ENCODE data around the gene KCTD17. TPM values are rescaled to one million over a fixed set of nuclear protein-coding genes. Genes with fewer than 3 reads are reported as not detected.

KCTD17 gene
- total and polyA plus RNA-seq, 3 experiments from 2014 or later = 12.9 to 44.8 (median 40.8) TPM

- Mint-ChIP-seq H3K4me3 (no peak overlapping the region), H3K27me3 (peaks cover 0 to 3% of the 10 kb centered on the region in 2 donors)
- POLR2A ChIA-PET = no interaction called here
Observed at GRCh38 chr22:37103656-37104452, 52.3 kb downstream of the KCTD17 start.

GRCh38 chr22:37105154-37105553 is 53.6 kb downstream of the KCTD17 start:
- Mint-ChIP-seq H3K4me3 (no peak overlapping the region), H3K27ac (no peak overlapping the region), H3K36me3 (no peaks in the 10 kb centered on the region), H3K27me3 (peaks cover 0 to 3% of the 10 kb centered on the region in 2 donors), H3K9me3 (no peaks in the 10 kb centered on the region), H3K4me1 (peaks cover 6 to 13% (median 7%) of the 10 kb centered on the region in 3 donors)
- Histone ChIP-seq H3K36me3 (ENCODE audit: insufficient read depth, low read length) (no peaks in the 10 kb centered on the region), H3K27me3 (ENCODE audit: insufficient read depth, low read length, poor library complexity, severe bottlenecking) (no peaks in the 10 kb centered on the region), H3K4me3 (ENCODE audit: low read length) (no peak overlapping the region), H3K9me3 (ENCODE audit: low read length) (no peaks in the 10 kb centered on the region), H3K4me1 (ENCODE audit: insufficient read depth, low read length) (no peaks in the 10 kb centered on the region), H3K27ac (ENCODE audit: low read depth, low read length) (no peak overlapping the region)
- ChIA-PET POLR2A (no interaction called here), CTCF (interaction anchor here (1.0 kb wide), 1 partner anchor 15 kb away, joined by 3 read pairs; no protein-coding TSS in a partner anchor)
- no peak for DNase-seq

More at GRCh38 chr22:37103656-37104452, 52.3 kb downstream of the KCTD17 start:
- no peaks in the 10 kb centered on the region for H3K4me1 ChIP-seq (ENCODE audit: insufficient read depth, low read length)
- no peak for DNase-seq
- no peaks in the 10 kb centered on the region for H3K36me3 ChIP-seq (ENCODE audit: insufficient read depth, low read length)
- Mint-ChIP-seq H3K27ac (peak overlapping the region in 3 of 8 donors; percentile 15 to 64 (median 25)), H3K4me1 (peaks cover 6 to 17% (median 10%) of the 10 kb centered on the region in 3 donors), H3K36me3 (no peaks in the 10 kb centered on the region), H3K9me3 (no peaks in the 10 kb centered on the region)
- H3K9me3 ChIP-seq (ENCODE audit: low read length) = no peaks in the 10 kb centered on the region
- H3K27ac ChIP-seq (ENCODE audit: low read depth, low read length) = no peak overlapping the region
- no peak overlapping the region for H3K4me3 ChIP-seq (ENCODE audit: low read length)
- CTCF ChIA-PET = interaction anchor here (1.2 kb wide), 1 partner anchor 96 kb away, joined by 4 read pairs; no protein-coding TSS in a partner anchor
- H3K27me3 ChIP-seq (ENCODE audit: insufficient read depth, low read length, poor library complexity, severe bottlenecking) = no peaks in the 10 kb centered on the region

- Mint-ChIP-seq H3K4me1 (peaks cover 0 to 6% (median 2%) of the 10 kb centered on the region in 3 donors), H3K9me3 (no peaks in the 10 kb centered on the region), H3K4me3 (no peak overlapping the region), H3K27me3 (peaks cover 0 to 3% of the 10 kb centered on the region in 2 donors), H3K27ac (no peak overlapping the region), H3K36me3 (no peaks in the 10 kb centered on the region)
- no peaks in the 10 kb centered on the region for H3K4me1 ChIP-seq (ENCODE audit: insufficient read depth, low read length)
- no peak overlapping the region for H3K4me3 ChIP-seq (ENCODE audit: low read length)
- H3K36me3 ChIP-seq (ENCODE audit: insufficient read depth, low read length) = no peaks in the 10 kb centered on the region
- DNase-seq = no peak
- H3K9me3 ChIP-seq (ENCODE audit: low read length) = no peaks in the 10 kb centered on the region
- POLR2A ChIA-PET = no interaction called here
- no peaks in the 10 kb centered on the region for H3K27me3 ChIP-seq (ENCODE audit: insufficient read depth, low read length, poor library complexity, severe bottlenecking)
- CTCF ChIA-PET = interaction anchor here (1.0 kb wide), 1 partner anchor 14 kb away, joined by 3 read pairs; no protein-coding TSS in a partner anchor
- H3K27ac ChIP-seq (ENCODE audit: low read depth, low read length) = no peak overlapping the region
Observed at GRCh38 chr22:37105990-37106389, 54.4 kb downstream of the KCTD17 start.

GRCh38 chr22:37107816-37108621 is 56.5 kb downstream of the KCTD17 start:
- H3K27ac ChIP-seq (ENCODE audit: low read depth, low read length) = no peak overlapping the region
- DNase-seq = no peak
- H3K4me1 ChIP-seq (ENCODE audit: insufficient read depth, low read length) = no peaks in the 10 kb centered on the region
- Mint-ChIP-seq H3K27ac (peak overlapping the region in 3 of 8 donors; percentile 33 to 76 (median 58)), H3K4me1 (peaks cover 0 to 6% (median 0%) of the 10 kb centered on the region in 3 donors), H3K9me3 (no peaks in the 10 kb centered on the region), H3K27me3 (peaks cover 0 to 3% of the 10 kb centered on the region in 2 donors), H3K4me3 (no peak overlapping the region), H3K36me3 (peaks cover 0 to 3% (median 0%) of the 10 kb centered on the region in 3 donors)
- ChIA-PET POLR2A (no interaction called here), CTCF (interaction anchor here (0.8 kb wide), 1 partner anchor 92 kb away, joined by 4 read pairs; no protein-coding TSS in a partner anchor)
- H3K36me3 ChIP-seq (ENCODE audit: insufficient read depth, low read length) = no peaks in the 10 kb centered on the region
- H3K4me3 ChIP-seq (ENCODE audit: low read length) = no peak overlapping the region
- H3K27me3 ChIP-seq (ENCODE audit: insufficient read depth, low read length, poor library complexity, severe bottlenecking) = no peaks in the 10 kb centered on the region
- H3K9me3 ChIP-seq (ENCODE audit: low read length) = no peaks in the 10 kb centered on the region

GRCh38 chr22:37109242-37109917 is 57.8 kb downstream of the KCTD17 start, which contains the start of gene TMPRSS6:
TMPRSS6 (minus strand) TSS chr22:37109713; CDS start chr22:37103417, 6,296 bp downstream.
- H3K4me1 Mint-ChIP-seq = peaks cover 0 to 6% (median 0%) of the 10 kb centered on the region in 3 donors
- DNase-seq = no peak
- Histone ChIP-seq H3K9me3 (ENCODE audit: low read length) (no peaks in the 10 kb centered on the region), H3K4me3 (ENCODE audit: low read length) (no peak within 1 kb of the TSS), H3K4me1 (ENCODE audit: insufficient read depth, low read length) (no peaks in the 10 kb centered on the region), H3K27ac (ENCODE audit: low read depth, low read length) (no peak within 1 kb of the TSS), H3K36me3 (ENCODE audit: insufficient read depth, low read length) (no peaks in the 10 kb centered on the region), H3K27me3 (ENCODE audit: insufficient read depth, low read length, poor library complexity, severe bottlenecking) (no peaks in the 10 kb centered on the region)
- H3K36me3 Mint-ChIP-seq = peaks cover 0 to 3% (median 0%) of the 10 kb centered on the region in 3 donors
- H3K4me3 Mint-ChIP-seq = no peak within 1 kb of the TSS
- ChIA-PET CTCF (interaction anchor here (1.4 kb wide), 1 partner anchor 10 kb away, joined by 3 read pairs; no protein-coding TSS in a partner anchor), POLR2A (interaction anchor here (0.6 kb wide), 1 partner anchor 15 kb away, joined by 3 read pairs; no protein-coding TSS in a partner anchor)
- H3K27me3 Mint-ChIP-seq = peaks cover 0 to 3% of the 10 kb centered on the region in 2 donors
- H3K27ac Mint-ChIP-seq = peak within 1 kb of the TSS in 1 of 8 donors; percentile 57
- no peaks in the 10 kb centered on the region for H3K9me3 Mint-ChIP-seq

- Mint-ChIP-seq H3K27me3 (peaks cover 0 to 3% of the 10 kb centered on the region in 2 donors), H3K27ac (peak overlapping the region in 2 of 8 donors; percentile 1 to 9), H3K4me3 (no peak overlapping the region), H3K9me3 (no peaks in the 10 kb centered on the region), H3K36me3 (peaks cover 2 to 8% (median 5%) of the 10 kb centered on the region in 3 donors), H3K4me1 (peaks cover 0 to 7% (median 0%) of the 10 kb centered on the region in 3 donors)
- Histone ChIP-seq H3K27ac (ENCODE audit: low read depth, low read length) (no peak overlapping the region), H3K4me1 (ENCODE audit: insufficient read depth, low read length) (no peaks in the 10 kb centered on the region), H3K4me3 (ENCODE audit: low read length) (no peak overlapping the region), H3K27me3 (ENCODE audit: insufficient read depth, low read length, poor library complexity, severe bottlenecking) (no peaks in the 10 kb centered on the region), H3K36me3 (ENCODE audit: insufficient read depth, low read length) (no peaks in the 10 kb centered on the region), H3K9me3 (ENCODE audit: low read length) (no peaks in the 10 kb centered on the region)
- CTCF ChIA-PET = no interaction called here
- POLR2A ChIA-PET = no interaction called here
- no peak for DNase-seq
Observed at GRCh38 chr22:37111156-37111717, 59.7 kb downstream of the KCTD17 start.

GRCh38 chr22:37112084-37112728 is 60.7 kb downstream of the KCTD17 start:
- Histone ChIP-seq H3K36me3 (ENCODE audit: insufficient read depth, low read length) (no peaks in the 10 kb centered on the region), H3K9me3 (ENCODE audit: low read length) (no peaks in the 10 kb centered on the region), H3K4me1 (ENCODE audit: insufficient read depth, low read length) (no peaks in the 10 kb centered on the region), H3K27me3 (ENCODE audit: insufficient read depth, low read length, poor library complexity, severe bottlenecking) (no peaks in the 10 kb centered on the region), H3K27ac (ENCODE audit: low read depth, low read length) (no peak overlapping the region), H3K4me3 (ENCODE audit: low read length) (no peak overlapping the region)
- Mint-ChIP-seq H3K4me1 (peaks cover 0 to 7% (median 0%) of the 10 kb centered on the region in 3 donors), H3K9me3 (no peaks in the 10 kb centered on the region), H3K4me3 (no peak overlapping the region), H3K27me3 (no peaks in the 10 kb centered on the region), H3K36me3 (peaks cover 2 to 8% (median 8%) of the 10 kb centered on the region in 3 donors), H3K27ac (peak overlapping the region in 1 of 8 donors; percentile 69)
- CTCF ChIA-PET = interaction anchor here (1.6 kb wide), 1 partner anchor 20 kb away, joined by 3 read pairs; no protein-coding TSS in a partner anchor
- DNase-seq = no peak
- POLR2A ChIA-PET = no interaction called here

Measured in CD8-positive, alpha-beta memory T cell (primary cell).